DMS79 (cell line): ENCODE measurements around the gene CEMIP2.

Experiments
- DNase-seq: peaks from one replicate; lab custom pipeline; 2025; lab: John Stamatoyannopoulos, UW

Gene CEMIP2

GRCh38 chr9:71769175-71770161, 1.2 kb upstream of the CEMIP2 start:
- no peak for DNase-seq

GRCh38 chr9:71767776-71768321, 464 bp downstream of the CEMIP2 start:
- no peak for DNase-seq

GRCh38 chr9:71767163-71767775, 1.0 kb downstream of the CEMIP2 start:
- no peak for DNase-seq

- no peak for DNase-seq
These were observed 1.6 kb downstream of the CEMIP2 start for GRCh38 chr9:71766663-71767062.

GRCh38 chr9:71765693-71766092, 2.6 kb downstream of the CEMIP2 start:
- DNase-seq: no peak

GRCh38 chr9:71764891-71765290, 3.4 kb downstream of the CEMIP2 start:
- DNase-seq: no peak

GRCh38 chr9:71764463-71764862, 3.9 kb downstream of the CEMIP2 start:
- DNase-seq: no peak

- DNase-seq: no peak
These were observed 4.5 kb downstream of the CEMIP2 start for GRCh38 chr9:71763832-71764231.

- no peak for DNase-seq
These were observed 5.2 kb downstream of the CEMIP2 start for GRCh38 chr9:71762900-71763653.

GRCh38 chr9:71761938-71762353, 6.4 kb downstream of the CEMIP2 start:
- DNase-seq: peak; percentile 94

GRCh38 chr9:71760901-71761300, 7.4 kb downstream of the CEMIP2 start:
- DNase-seq: no peak

GRCh38 chr9:71758785-71759184, 9.5 kb downstream of the CEMIP2 start:
- peak; percentile 41 for DNase-seq

GRCh38 chr9:71758277-71758676, 10.0 kb downstream of the CEMIP2 start:
- DNase-seq: peak; percentile 29

- no peak for DNase-seq
These were observed 11.6 kb downstream of the CEMIP2 start for GRCh38 chr9:71756753-71757152.

GRCh38 chr9:71755869-71756268, 12.4 kb downstream of the CEMIP2 start:
- no peak for DNase-seq

GRCh38 chr9:71755230-71755629, 13.1 kb downstream of the CEMIP2 start:
- DNase-seq: no peak

- no peak for DNase-seq
These were observed 14.2 kb downstream of the CEMIP2 start for GRCh38 chr9:71754151-71754550.

- no peak for DNase-seq
These were observed 15.4 kb downstream of the CEMIP2 start for GRCh38 chr9:71752928-71753327.

- no peak for DNase-seq
These were observed 16.0 kb downstream of the CEMIP2 start for GRCh38 chr9:71752352-71752751.

- no peak for DNase-seq
These were observed 20.0 kb downstream of the CEMIP2 start for GRCh38 chr9:71748280-71748743.

GRCh38 chr9:71747576-71747975, 20.7 kb downstream of the CEMIP2 start:
- no peak for DNase-seq

- no peak for DNase-seq
These were observed 21.6 kb downstream of the CEMIP2 start for GRCh38 chr9:71746758-71747125.
